ENCODE measurements around the gene TRIM8.

TRIM8 gene

DNA sequence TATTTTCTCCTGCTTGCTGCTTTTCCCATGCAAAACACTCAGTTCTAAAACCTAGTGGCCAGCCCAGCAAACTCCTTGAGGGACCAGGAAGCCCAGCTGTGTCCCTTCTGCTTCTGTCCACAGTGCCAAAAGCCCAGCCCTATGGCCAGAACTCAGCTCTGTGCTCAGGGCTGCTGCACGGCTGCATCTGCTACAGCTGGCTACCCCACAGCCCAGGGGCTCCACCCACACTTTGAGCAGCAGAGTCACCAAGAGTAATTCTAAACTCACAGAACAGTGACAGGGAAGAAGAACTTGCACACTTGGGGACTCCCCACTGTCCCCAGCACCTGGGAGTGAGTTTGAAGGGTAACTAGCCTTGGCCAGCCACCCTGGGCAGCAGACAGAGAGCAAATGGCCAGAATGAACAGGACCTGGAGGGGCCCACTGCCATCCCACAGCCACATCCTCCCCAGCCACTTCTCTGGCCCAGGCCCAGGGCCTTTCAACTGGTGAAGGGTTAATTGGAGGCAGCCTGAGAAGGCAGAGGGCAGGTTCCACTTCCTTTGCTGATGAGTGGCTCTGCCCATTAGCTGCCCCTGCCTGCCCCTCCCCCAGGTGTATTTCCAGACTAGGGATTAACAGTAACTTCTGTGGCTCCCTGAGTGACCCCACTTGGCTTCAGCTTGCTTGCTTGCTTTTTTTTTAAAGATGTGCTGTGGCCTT lies 28.1 kb upstream of the TRIM8 start:
- DNase-seq: no peak

GRCh38 chr10:102617041-102617440 lies 27.2 kb upstream of the TRIM8 start:
- DNase-seq: no peak

GRCh38 chr10:102617816-102618215 lies 26.5 kb upstream of the TRIM8 start:
- no peak for DNase-seq

- DNase-seq: no peak
These were observed 24.8 kb upstream of the TRIM8 start for GRCh38 chr10:102619281-102619981.

- DNase-seq: no peak
These were observed 24.1 kb upstream of the TRIM8 start for GRCh38 chr10:102620138-102620590.

DNA sequence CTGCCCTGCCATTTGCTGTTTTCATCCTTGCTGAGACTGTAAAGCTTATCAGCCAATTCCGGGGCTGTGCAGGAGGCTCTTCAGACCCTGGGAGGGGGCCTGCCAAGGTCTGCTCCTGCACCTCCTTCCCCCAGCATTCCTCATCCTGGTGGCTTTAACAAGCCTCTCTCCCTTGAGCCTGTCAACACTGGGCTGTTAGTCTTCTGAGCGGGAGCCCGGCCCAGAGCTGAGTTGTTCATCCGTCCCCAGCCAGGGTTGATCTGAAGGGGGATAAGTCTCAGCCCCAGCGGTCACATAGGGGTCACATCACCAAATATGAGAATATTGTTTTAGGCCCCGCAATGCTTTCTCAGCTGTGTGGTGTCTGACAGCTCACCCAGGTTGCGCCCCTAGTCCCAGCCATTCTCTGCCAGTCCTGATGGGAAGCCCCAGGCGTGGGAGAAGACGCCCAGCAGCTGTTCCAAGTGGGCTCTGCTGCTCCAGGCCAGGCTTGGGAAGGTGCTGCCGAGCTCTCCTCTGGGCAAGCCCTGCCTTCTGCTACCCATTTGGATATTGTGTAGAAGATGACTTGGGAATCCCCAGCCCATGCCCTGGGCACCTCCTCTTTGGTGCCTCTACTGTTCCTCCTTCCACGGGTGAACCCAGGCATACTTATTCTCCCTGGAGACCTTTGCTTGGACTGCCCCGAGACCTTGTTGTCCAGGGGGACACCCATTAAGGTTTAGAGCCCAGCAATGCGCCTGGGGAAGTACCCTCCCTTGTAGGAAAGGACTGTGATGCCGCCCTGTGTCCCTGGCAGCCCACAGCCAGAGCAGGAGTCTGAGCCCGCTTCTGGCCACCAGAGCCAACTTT lies 23.5 kb upstream of the TRIM8 start:
- DNase-seq: no peak

DNA sequence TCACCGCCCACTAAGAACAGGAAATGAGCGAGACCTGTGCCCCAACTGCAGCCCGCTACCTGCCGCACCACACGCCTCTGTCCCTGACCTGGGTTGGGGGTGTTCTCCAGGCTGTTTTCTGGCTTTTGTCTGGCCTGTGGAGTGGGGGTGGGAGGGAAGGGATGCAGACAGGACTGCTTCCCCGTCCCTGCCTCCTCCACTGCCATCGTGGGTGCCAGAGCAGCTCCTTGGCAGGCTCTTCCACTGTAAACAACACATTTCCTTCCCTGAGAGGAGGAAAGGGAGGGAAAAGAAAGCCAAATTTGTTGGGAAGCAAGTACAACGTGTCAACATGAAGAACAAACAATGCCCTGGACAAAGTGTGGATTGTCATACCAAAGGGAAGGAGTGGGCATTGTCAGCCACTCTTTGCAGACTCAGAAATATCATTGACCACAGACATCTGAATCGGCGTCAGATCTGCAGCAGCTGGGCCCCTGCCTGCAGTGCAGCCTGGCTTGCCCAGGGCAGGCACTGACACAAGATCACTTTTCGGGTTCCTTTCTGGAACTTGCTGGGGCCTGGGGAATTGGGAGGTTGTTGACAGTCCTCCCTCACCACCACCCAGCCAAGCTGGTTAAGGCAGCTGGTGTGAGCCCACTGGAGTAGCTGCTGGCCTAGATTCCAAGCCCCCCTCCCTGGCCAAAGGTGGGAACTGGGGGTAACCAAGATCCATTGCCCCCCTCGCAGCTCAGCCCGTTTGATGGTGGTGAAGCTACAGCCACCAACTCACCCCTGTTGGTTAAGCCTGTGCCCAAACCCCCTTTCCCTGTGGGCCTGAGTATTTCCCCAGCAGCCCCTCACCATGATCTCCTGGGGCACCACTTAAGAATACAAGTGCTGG lies 22.6 kb upstream of the TRIM8 start:
- DNase-seq: no peak

DNA sequence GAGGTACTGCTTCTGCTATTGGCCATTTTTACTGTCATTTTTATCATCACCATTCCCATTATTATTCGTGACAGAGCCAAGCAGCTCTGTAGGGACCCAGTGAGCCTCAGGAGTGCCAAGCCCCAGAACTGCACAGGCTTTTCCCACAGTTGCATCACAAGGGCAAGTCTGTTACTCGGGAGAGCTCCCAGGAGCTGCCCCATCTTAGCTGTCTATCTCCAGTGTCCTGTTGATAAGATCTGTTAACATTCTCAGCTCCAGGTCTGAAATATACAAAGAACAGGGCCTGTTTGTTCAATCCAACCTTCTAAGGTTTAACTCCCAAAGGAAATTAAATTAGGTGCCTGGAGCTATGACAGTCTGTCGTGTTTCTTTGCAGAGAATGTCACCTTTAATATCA lies 20.2 kb upstream of the TRIM8 start:
- DNase-seq: no peak

DNA sequence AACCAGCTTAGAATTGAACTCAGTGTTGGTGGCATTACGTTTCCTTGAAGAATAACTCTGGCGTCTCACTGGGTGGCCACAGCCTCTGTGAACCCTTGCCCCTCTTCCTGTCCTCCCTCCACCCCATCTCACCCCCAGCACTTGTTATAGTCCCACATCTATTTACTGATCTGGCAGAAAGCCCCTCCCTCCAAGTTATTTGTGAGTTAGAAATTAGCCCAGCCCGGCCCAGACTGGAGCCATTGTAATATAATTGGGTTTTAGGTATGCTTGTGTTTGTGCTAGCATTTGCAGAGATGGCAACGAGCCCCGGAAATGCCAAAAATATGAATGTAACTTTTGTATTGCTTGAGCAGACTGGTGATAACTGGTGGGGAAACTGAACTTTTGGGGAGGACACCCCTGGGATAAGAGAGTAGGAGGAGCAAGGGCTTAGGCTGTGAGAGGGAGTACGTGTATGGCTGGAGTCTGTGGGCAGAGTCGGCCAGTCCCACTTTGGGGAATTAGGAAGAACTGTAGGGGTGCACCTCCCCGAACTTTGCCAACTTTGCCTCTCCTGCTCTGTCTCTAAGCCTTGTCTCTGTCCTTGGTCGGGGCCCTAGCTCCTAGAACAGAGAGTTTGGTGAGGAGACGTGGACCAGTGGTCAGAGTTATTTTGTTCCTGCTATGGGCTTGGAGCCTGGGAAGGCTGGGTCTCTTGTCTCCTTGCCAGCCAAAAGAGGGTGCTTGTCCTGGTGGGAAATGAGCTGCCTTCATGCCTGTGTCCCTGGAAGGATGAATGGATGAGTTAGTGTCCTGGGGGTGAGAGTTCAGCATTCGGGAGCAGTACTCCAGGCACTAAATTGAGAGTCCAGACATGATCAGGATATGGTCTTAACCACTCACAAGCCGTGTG lies 19.3 kb upstream of the TRIM8 start:
- no peak for DNase-seq

DNA sequence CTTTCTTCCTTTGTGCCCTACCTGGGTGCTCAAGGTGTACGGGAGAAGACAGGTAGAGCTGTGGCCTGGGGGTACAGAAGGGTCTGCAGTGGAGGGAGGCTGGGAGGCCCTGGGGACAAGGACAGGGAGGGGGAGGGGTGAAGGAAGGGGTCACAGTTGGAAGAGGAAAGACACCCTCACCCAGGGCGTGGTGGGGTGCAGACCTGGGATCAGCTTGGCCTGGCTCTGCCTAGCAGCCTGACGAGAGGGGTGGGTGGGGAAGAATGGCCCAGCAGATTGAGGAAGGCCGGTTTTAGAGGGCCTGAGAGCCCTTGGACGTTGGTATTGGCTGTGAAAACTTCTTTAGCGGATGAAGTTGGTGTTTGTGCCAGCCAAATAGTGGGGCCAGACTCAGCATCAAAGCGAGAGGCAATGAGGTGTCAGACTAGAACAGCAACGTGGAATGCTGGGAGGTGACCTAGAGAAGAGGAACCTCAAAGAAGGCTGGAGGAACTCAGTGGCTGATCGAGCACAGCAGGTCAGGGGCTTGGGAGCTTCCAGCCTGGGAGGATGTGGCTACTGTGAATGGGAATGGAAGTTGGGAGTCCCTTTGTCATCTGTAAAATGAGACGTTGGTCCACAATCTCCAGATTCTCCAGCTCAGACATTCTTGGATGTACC lies 18.1 kb upstream of the TRIM8 start:
- no peak for DNase-seq

DNA sequence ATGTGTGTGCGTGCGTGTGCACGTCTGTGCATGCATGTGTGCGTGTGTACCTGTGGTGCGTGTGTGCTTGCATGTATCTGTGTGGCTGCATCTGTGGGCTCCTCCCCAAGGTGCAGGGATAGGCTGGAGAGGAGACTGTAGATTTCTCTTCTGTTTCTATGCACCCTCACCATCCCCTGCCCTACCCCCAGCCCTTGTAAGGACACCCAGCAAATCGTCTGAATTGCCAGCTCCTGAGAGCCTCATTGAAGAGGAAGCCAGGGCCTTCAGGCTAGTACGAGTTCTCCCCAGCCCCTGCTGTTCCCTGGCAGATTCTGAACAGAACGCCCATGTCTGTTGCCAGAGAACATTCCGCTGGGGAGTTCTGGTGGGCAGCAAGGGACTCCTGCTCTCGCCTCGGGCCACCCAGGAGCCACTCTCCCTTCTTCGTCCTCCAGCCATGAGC lies 17.0 kb upstream of the TRIM8 start:
- DNase-seq: no peak

GRCh38 chr10:102627736-102628293 lies 16.5 kb upstream of the TRIM8 start:
- DNase-seq: no peak

DNA sequence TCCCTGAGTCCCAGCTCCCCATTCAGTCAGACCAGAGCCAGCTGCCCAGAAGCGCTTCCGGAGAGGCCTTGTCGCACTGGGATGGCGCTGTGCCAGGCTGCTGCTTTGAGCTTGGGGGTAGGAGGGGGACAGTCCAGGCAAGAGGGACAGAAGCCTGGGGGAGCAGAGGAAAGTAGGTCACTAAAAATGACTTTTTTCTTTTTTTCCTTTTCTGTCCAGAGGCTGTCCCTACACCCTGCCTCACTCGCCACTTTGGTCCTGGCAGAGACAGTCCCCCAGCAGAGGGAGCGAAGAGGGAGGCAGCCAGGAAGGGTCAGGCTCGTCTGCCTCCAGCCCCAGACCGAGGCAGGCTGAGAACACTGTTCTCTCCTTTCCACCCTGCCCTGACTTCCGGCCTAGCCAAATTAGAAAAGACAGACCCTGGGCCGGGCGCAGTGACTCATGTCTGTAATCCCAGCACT lies 15.8 kb upstream of the TRIM8 start:
- no peak for DNase-seq

- DNase-seq: no peak
These were observed 14.3 kb upstream of the TRIM8 start for GRCh38 chr10:102629661-102630614.

DNA sequence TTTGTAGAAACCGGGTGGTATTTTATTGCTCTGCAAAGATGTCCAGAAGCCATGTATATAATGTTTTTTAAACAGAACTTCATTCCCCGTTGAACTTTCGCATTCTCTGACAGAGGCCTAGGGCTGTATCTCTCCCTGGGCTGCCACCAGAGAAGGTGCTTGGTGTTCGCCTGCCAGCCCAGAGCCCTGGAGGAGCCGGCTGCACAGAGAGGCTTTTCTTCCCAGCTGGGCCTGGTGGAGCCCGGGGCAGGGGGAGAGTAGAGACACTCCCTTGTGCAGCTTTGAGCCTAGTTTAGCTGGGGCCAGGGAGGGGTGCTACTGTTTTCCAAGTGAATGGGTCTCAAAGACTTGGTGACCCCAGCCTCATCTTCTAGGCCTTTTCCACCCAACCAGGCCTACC lies 13.6 kb upstream of the TRIM8 start:
- no peak for DNase-seq

DNA sequence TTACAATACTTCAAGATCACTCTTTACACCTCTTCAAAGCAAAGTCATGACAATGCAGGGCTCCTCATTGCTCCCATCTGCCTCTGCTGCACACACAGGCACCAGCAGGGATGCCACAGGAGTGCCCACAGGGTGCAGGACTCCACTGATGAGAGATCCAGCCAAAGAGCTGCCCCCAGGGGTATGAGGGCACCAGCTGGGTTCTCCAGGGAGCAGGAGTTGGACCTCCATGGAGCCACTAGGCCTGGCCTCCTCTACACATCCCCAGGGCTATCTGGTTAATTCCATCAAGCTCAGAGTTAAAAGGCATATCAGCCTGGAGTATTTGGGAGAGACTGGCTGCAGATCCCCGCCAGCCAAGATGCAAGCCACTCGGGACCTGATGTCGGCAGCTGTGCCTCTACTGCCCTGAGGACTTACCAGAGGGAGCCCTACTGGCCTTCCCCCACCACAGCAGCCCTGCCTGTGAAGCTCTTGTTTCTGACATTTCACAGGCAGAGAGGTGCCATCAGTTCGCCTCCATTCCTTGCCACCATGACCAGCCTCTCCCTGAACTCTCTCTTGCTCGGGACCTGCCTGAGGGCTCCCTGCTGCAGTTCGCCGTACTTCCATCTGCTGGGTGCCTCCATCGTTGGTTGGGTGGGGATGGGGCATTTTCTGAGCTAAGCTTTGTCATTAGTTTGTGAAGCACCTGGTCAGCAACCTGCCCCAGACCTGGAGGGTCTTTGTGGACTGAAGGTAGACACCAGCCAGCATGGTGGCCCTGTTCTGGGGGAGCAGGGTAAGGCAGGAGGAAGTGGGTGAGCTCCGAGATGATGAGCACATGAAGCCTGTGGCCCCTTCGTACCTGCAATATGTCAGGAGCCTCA lies 12.5 kb upstream of the TRIM8 start:
- no peak for DNase-seq

DNA sequence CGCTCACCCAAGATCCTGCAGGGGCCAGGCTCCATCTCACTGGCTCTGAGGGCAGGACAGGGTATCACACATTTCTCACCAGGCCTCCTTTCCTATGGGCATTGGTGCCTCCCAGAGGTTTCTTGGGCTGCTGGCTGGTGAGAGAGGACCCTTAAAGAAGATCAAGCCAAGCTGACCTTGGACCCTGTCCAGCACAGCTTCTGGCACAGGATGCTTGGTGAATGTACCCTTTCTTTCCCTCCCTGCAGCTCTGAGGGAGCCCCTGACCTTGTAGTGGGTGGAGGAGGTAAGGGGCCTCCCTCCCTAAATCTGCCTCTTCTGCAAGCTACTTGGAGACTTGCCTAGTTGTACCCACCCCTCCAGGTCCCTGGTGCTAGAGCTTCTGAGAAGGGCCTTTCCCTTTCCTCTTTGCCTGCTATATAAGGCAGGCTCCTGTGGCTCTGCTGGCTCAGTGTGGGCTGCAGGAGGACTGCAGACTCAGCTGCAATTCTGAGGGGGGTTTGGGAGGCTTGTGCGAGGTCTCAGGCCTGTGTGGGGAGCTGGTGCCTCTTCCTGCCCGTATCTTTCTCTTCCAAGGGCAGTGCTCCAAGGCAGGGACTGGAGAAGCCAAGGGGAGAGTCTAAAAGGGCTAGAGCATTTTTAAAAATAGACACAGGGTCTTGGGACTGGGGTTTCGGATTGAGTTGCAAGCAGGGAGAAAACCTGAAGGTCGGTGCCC lies 11.7 kb upstream of the TRIM8 start:
- DNase-seq: no peak

GRCh38 chr10:102633287-102633686 lies 11.0 kb upstream of the TRIM8 start:
- DNase-seq: no peak
